K562 (cell line): ENCODE results near the gene STX18. TPM values are rescaled to one million over a fixed set of nuclear protein-coding genes. Genes with fewer than 3 reads are reported as not detected.

Experiments
- ATAC-seq: fragments of 200-7000 bp; cut with Tn5 transposase; 3 replicates; pipeline ENCODE4 v1.9.1; 2020; ENCODE audit warnings: moderate library complexity
- BruUV-seq: library from RNA; stranded (reverse); fragments of 400-500 nt; replicated peaks from 2 replicates; lab custom pipeline; 2021; lab: Mats Ljungman, UMichigan
- CTCF ChIA-PET: fragments of 300-600 bp; formaldehyde crosslinking; extraction: SDS; loops from one replicate; lab custom pipeline; 2021; ENCODE audit warnings: low intra/inter-chr PET ratio; lab: Yijun Ruan, JAX
- POLR2A ChIA-PET: fragments of 300-600, 350-650 bp; sonication (Branson Sonifier 250); formaldehyde crosslinking; extraction: SDS; loops from one replicate; lab custom pipeline; 2021; ENCODE audit warnings: antibody characterized with exemption, inconsistent platforms; lab: Yijun Ruan, JAX
- DNase-seq, 4 experiments: peaks; one replicate each; pipeline versions ENCODE4 v3.0.0 to v3.0.0-alpha.2; 2011 to 2018; ENCODE audit warnings: low spot score in 3 of 4, mixed read lengths in 3 of 4; ENCODE audit errors: extremely low read depth in 1 of 4
- FAIRE-seq: peaks from 2 replicates; lab custom pipeline; 2011; peaks lifted over from hg19 to GRCh38; lab: Jason Lieb, UNC
- H2AFZ ChIP-seq: 2 replicates; pipeline ENCODE4 v1.6.0; 2011; ENCODE audit warnings: low read depth, low read length, control low read depth, inconsistent platforms
- H3K27ac ChIP-seq: fragments of 200-600 bp; 3 replicates; pipeline ENCODE4 v1.8.0; 2011; ENCODE audit warnings: low read depth, mild to moderate bottlenecking, control low read depth, inconsistent platforms, low read length, moderate library complexity, mixed read lengths; ENCODE audit errors: extremely low read depth
- H3K27me3 ChIP-seq, 2 experiments: fragments of 300-600 bp in 1 of 2; 2 replicates in 1 of 2; 3 replicates in 1 of 2; pipeline versions ENCODE4 v1.6.0 to v1.8.0; 2011; ENCODE audit warnings: inconsistent platforms in 2 of 2, low read length in 2 of 2, mild to moderate bottlenecking in 1 of 2, mixed read lengths in 1 of 2, moderate library complexity in 1 of 2; ENCODE audit not compliant: control insufficient read depth in 2 of 2, insufficient read depth in 2 of 2
- H3K36me3 ChIP-seq: fragments of 300-600 bp; 3 replicates; pipeline ENCODE4 v1.8.0; 2011; ENCODE audit warnings: mild to moderate bottlenecking, low read length, inconsistent platforms; ENCODE audit not compliant: control insufficient read depth, insufficient read depth
- H3K4me1 ChIP-seq, 2 experiments: fragments of 200-600 bp in 1 of 2; replicated peaks in 1 of 2; 2 replicates in 1 of 2; 3 replicates in 1 of 2; pipeline versions ENCODE4 v1.5.1 to v1.8.0; 2011; ENCODE audit warnings: inconsistent platforms in 2 of 2, low read length in 2 of 2, mild to moderate bottlenecking in 1 of 2, mixed read lengths in 1 of 2, moderate library complexity in 1 of 2; ENCODE audit not compliant: control insufficient read depth in 2 of 2, insufficient read depth in 2 of 2
- H3K4me2 ChIP-seq: 2 replicates; pipeline ENCODE4 v1.6.1; 2011; ENCODE audit warnings: low read length, control low read depth, inconsistent platforms, mixed read lengths; ENCODE audit not compliant: insufficient read depth
- H3K4me3 ChIP-seq: fragments of 200-600 bp; sonication (generic), shearing (Covaris generic); 2 replicates; pipeline ENCODE4 v1.5.1; 2016; ENCODE audit warnings: control low read depth, inconsistent platforms
- H3K79me2 ChIP-seq: fragments of 200-600 bp; 3 replicates; pipeline ENCODE4 v1.8.0; 2011; ENCODE audit warnings: low read length, inconsistent platforms; ENCODE audit not compliant: control insufficient read depth, insufficient read depth
- H3K9ac ChIP-seq, 2 experiments: 2 replicates each; pipeline versions ENCODE4 v1.6.0 to v1.6.1; 2011; ENCODE audit warnings: low read depth in 2 of 2, low read length in 2 of 2, control low read depth in 1 of 2, inconsistent platforms in 1 of 2, mild to moderate bottlenecking in 1 of 2, mixed read lengths in 1 of 2; ENCODE audit not compliant: insufficient read depth in 1 of 2
- H3K9me1 ChIP-seq: one replicate; pipeline ENCODE4 v1.6.0; 2011; ENCODE audit warnings: inconsistent platforms, mild to moderate bottlenecking, low read length, moderate library complexity; ENCODE audit not compliant: control insufficient read depth, insufficient read depth
- H3K9me3 ChIP-seq: replicated peaks from 2 replicates; pipeline ENCODE4 v1.5.1; 2011; ENCODE audit warnings: low read depth, low read length, inconsistent platforms; ENCODE audit not compliant: control insufficient read depth, insufficient read depth
- H4K20me1 ChIP-seq: replicated peaks from 2 replicates; pipeline ENCODE4 v1.6.1; 2011; ENCODE audit warnings: low read length, inconsistent platforms, mixed read lengths; ENCODE audit not compliant: control insufficient read depth, insufficient read depth
- CHD2 ChIP-seq: IDR thresholded peaks from 2 replicates; pipeline ENCODE4 v1.6.1; 2011; ENCODE audit warnings: low read depth, low read length
- ETV5 ChIP-seq: sonication (generic); formaldehyde crosslinking; IDR thresholded peaks from 2 replicates; pipeline ENCODE4 v1.4.0; 2020; ENCODE audit warnings: low read depth, mild to moderate bottlenecking, missing genetic modification reagents
- HDAC6 ChIP-seq: IDR thresholded peaks from 2 replicates; pipeline ENCODE4 v1.6.1; 2012; ENCODE audit warnings: low read depth, mild to moderate bottlenecking, control low read depth, inconsistent platforms, low read length, moderate library complexity
- HNRNPK ChIP-seq: fragments of 200-400 bp; formaldehyde crosslinking; IDR thresholded peaks from one replicate; pipeline ENCODE4 v1.6.1; 2018; ENCODE audit warnings: mild to moderate bottlenecking, low read depth, low read length; ENCODE audit not compliant: poor library complexity, severe bottlenecking
- SRSF7 ChIP-seq: fragments of 200-400 bp; formaldehyde crosslinking; optimal IDR thresholded peaks from 2 replicates; pipeline ENCODE3; 2017; ENCODE audit warnings: mild to moderate bottlenecking, low read depth, low read length
- ZNF311 ChIP-seq: fragments of 250-450 bp; sonication (Bioruptor Pico); IDR thresholded peaks from 2 replicates; pipeline ENCODE4 v1.4.0; 2020; ENCODE audit warnings: mild to moderate bottlenecking, moderate library complexity
- ZNF586 ChIP-seq: fragments of 450-650 bp; formaldehyde crosslinking; conservative IDR thresholded peaks from 2 replicates; pipeline ENCODE4 v1.4.0; 2020; ENCODE audit warnings: mild to moderate bottlenecking, moderate library complexity
- WGBS: fragments of 100-300 bp; shearing (Covaris generic); methylation state at CpG from one replicate; pipeline ENCODE4 v1.1.6; 2016; ENCODE audit warnings: low coverage, mixed read lengths; ENCODE audit not compliant: insufficient coverage; ENCODE audit errors: missing lambda C conversion rate; 5-methylcytosine and 5-hydroxymethylcytosine counted together
- in situ Hi-C: fragments of 300-500 bp; cut with MboI; formaldehyde crosslinking; loops from 4 replicates; pipeline ENCODE4 v1.15.0; 2018; ENCODE audit warnings: inconsistent platforms, mixed read lengths
- intact Hi-C: fragments of 100-400 bp; cut with micrococcal nuclease; formaldehyde crosslinking; loops from 2 replicates; pipeline ENCODE4 v1.14.2; 2022
- polyA plus RNA-seq, 8 experiments: library from polyadenylated mRNA; depleted of rRNA in 4 of 8; stranded (reverse) in 5 of 8; unstranded in 3 of 8; fragments of >200 nt; fragmentation: Nextera tagmentation in 2 of 8; fragmentation: Illumina TruSeq in 1 of 8; extraction: Ambion mirVana in 2 of 8; extraction: Trizol in 1 of 8; gene quantifications; 2 replicates each; pipeline versions ENCODE4 v1.2.1 to v1.2.3, GENCODE V29; 2011 to 2014; ENCODE audit warnings: inconsistent platforms in 1 of 8, missing spikeins in 1 of 8
- total RNA-seq, 7 experiments: library from RNA; depleted of rRNA in 6 of 7; stranded (reverse); fragments of >200 nt in 6 of 7; fragmentation: Illumina TruSeq in 2 of 7; extraction: Trizol in 2 of 7; gene quantifications; 2 replicates each; pipeline versions ENCODE4 v1.2.1 to v1.2.3, GENCODE V29; 2011 to 2021; ENCODE audit warnings: low replicate concordance in 1 of 7
- TF ChIP-seq, protein P1 (sequence below): fragments of 250-450 bp; sonication (Bioruptor Pico); IDR thresholded peaks from 2 replicates; pipeline ENCODE4 v1.4.0; 2020; ENCODE audit warnings: mild to moderate bottlenecking
- TF ChIP-seq, protein P2 (sequence below), 2 experiments: fragments of 450-650 bp; IDR thresholded peaks; 2 replicates each; pipeline ENCODE4 v1.6.1; 2018; ENCODE audit warnings: mild to moderate bottlenecking in 2 of 2, low read depth in 1 of 2; ENCODE audit not compliant: partially characterized antibody in 2 of 2

Gene STX18
- total and polyA plus RNA-seq, 9 of the 15 experiments (the other 6 are each of a cell fraction or from before 2014, with no cell fraction given) = 6.2 to 41.7 (median 22.7) TPM

DNA sequence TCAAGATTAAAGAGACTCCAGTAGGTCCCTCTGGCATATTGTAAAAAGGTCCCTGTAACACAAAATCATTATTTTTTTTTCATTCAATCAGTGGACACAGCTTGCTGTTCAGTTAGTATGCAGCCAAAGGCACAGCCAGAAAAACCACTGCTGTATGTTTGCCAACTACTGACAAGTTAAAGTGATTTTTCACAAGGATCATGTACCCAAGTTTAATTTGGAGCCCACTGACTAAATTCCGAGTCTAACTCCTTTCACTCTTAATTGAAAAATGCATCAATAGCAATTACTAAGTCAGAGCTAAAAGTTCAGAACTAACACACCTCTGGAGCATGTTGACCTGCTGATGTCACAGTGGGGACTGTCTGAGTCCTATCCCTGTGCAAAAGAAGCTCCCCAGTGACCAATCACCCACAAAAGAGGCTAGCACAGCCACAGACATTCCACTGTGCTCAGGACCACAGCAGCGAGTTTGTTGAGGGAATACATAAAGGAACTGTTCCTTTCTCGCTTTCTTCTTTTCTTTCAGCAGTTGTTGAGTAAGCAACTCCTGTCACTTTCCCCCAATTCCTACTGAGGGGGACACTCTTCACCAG is 60.4 kb downstream of the STX18 start:
- Histone ChIP-seq H3K9me3 (no peaks in the 10 kb centered on the region), H3K36me3 (no peaks in the 10 kb centered on the region), H3K9ac (no peak overlapping the region), H3K27me3 (no peaks in the 10 kb centered on the region), H3K4me1 (no peaks in the 10 kb centered on the region), H3K4me2 (no peak overlapping the region), H3K79me2 (no peaks in the 10 kb centered on the region), H3K4me3 (no peak overlapping the region), H4K20me1 (peaks cover 32% of the 10 kb centered on the region), H3K27ac (no peak overlapping the region), H2AFZ (no peak overlapping the region), H3K9me1 (no peaks in the 10 kb centered on the region)
- BruUV-seq = no TSS peak
- WGBS = 39% methylated on average over 3 of the region's 3 CpGs
- intact Hi-C loops = no loop called here
- CTCF ChIA-PET = no interaction called here
- ATAC-seq (no peak), DNase-seq (no peak), FAIRE-seq (no peak)
- POLR2A ChIA-PET = interaction anchor here (0.8 kb wide), 1 partner anchor 751 kb away, joined by 3 read pairs; no protein-coding TSS in a partner anchor
- in situ Hi-C loops = loop anchor here (25.0 kb wide), 1 partner anchor 1331 kb away; no protein-coding TSS in a partner anchor
- no peak for TF ChIP-seq ZNF586 (CRISPR knock-in tag)
- no peak for TF ChIP-seq SRSF7
- no peak for TF ChIP-seq HNRNPK
- TF ChIP-seq, protein P1, sequence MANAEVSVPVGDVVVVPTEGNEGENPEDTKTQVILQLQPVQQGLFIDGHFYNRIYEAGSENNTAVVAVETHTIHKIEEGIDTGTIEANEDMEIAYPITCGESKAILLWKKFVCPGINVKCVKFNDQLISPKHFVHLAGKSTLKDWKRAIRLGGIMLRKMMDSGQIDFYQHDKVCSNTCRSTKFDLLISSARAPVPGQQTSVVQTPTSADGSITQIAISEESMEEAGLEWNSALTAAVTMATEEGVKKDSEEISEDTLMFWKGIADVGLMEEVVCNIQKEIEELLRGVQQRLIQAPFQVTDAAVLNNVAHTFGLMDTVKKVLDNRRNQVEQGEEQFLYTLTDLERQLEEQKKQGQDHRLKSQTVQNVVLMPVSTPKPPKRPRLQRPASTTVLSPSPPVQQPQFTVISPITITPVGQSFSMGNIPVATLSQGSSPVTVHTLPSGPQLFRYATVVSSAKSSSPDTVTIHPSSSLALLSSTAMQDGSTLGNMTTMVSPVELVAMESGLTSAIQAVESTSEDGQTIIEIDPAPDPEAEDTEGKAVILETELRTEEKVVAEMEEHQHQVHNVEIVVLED (CRISPR knock-in tag) = no peak
- TF ChIP-seq CHD2 = no peak
- TF ChIP-seq HDAC6 = no peak
- no peak for TF ChIP-seq ETV5 (CRISPR knock-in tag)
- TF ChIP-seq, protein P2, sequence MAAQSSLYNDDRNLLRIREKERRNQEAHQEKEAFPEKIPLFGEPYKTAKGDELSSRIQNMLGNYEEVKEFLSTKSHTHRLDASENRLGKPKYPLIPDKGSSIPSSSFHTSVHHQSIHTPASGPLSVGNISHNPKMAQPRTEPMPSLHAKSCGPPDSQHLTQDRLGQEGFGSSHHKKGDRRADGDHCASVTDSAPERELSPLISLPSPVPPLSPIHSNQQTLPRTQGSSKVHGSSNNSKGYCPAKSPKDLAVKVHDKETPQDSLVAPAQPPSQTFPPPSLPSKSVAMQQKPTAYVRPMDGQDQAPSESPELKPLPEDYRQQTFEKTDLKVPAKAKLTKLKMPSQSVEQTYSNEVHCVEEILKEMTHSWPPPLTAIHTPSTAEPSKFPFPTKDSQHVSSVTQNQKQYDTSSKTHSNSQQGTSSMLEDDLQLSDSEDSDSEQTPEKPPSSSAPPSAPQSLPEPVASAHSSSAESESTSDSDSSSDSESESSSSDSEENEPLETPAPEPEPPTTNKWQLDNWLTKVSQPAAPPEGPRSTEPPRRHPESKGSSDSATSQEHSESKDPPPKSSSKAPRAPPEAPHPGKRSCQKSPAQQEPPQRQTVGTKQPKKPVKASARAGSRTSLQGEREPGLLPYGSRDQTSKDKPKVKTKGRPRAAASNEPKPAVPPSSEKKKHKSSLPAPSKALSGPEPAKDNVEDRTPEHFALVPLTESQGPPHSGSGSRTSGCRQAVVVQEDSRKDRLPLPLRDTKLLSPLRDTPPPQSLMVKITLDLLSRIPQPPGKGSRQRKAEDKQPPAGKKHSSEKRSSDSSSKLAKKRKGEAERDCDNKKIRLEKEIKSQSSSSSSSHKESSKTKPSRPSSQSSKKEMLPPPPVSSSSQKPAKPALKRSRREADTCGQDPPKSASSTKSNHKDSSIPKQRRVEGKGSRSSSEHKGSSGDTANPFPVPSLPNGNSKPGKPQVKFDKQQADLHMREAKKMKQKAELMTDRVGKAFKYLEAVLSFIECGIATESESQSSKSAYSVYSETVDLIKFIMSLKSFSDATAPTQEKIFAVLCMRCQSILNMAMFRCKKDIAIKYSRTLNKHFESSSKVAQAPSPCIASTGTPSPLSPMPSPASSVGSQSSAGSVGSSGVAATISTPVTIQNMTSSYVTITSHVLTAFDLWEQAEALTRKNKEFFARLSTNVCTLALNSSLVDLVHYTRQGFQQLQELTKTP (IDR thresholded peaks at IDR 0.05; ENCODE audit: low read depth in 1 of 2, partially characterized antibody in 2 of 2) = no peak
- TF ChIP-seq ZNF311 (CRISPR knock-in tag) = no peak
